Tibial nerve (tissue), 4 donors: ENCODE measurements around the gene FANCC. TPM values are rescaled to one million over a fixed set of nuclear protein-coding genes. Genes with fewer than 3 reads are reported as not detected.

Experiments
- DNase-seq, 2 donors: peaks; one replicate each; pipeline ENCODE4 v3.0.0-alpha.2; 2019; ENCODE audit warnings: low spot score in 2 of 2
- H3K27ac ChIP-seq, 4 donors: fragments of 200-600 bp; sonication (generic) in 3 of 4; one replicate each; pipeline ENCODE4 v1.5.1; 2017 to 2019; ENCODE audit warnings: mild to moderate bottlenecking in 1 of 4
- H3K27me3 ChIP-seq, 2 donors: fragments of 200-600 bp; sonication (generic) in 1 of 2; one replicate each; pipeline versions ENCODE4 v1.5.1 to v1.6.0; 2017 to 2019
- H3K36me3 ChIP-seq, 3 donors: fragments of 200-600 bp; sonication (generic); one replicate each; pipeline ENCODE4 v1.5.1; 2018 to 2019
- H3K4me1 ChIP-seq, 4 donors: fragments of 200-600 bp; sonication (generic) in 3 of 4; one replicate each; pipeline ENCODE4 v1.5.1; 2017 to 2019
- H3K4me3 ChIP-seq, 4 donors: fragments of 200-600 bp; sonication (generic) in 3 of 4; one replicate each; pipeline ENCODE4 v1.5.1; 2017 to 2019; ENCODE audit warnings: mild to moderate bottlenecking in 1 of 4, moderate library complexity in 1 of 4
- H3K9me3 ChIP-seq, 4 donors: fragments of 200-600 bp; sonication (generic) in 3 of 4; one replicate each; pipeline ENCODE4 v1.5.1; 2017 to 2019
- CTCF ChIP-seq, 5 experiments: fragments of 200-600 bp in 3 of 5; fragments of 450-650 bp in 2 of 5; sonication (generic) in 3 of 5; IDR thresholded peaks; one replicate each; pipeline ENCODE4 v1.5.1; 2016 to 2019; ENCODE audit warnings: antibody characterized with exemption in 5 of 5, mild to moderate bottlenecking in 3 of 5, moderate library complexity in 2 of 5
- EP300 ChIP-seq, 2 donors: sonication (generic); formaldehyde crosslinking; IDR thresholded peaks; one replicate each; pipeline ENCODE4 v1.6.1; 2017; ENCODE audit warnings: antibody characterized with exemption in 2 of 2, mild to moderate bottlenecking in 1 of 2
- POLR2A ChIP-seq, 2 donors: fragments of 450-650 bp; IDR thresholded peaks; one replicate each; pipeline ENCODE4 v1.6.1; 2017; ENCODE audit warnings: antibody characterized with exemption in 2 of 2, mild to moderate bottlenecking in 2 of 2, moderate library complexity in 2 of 2
- WGBS, 2 donors: methylation state at CpG; one replicate each; pipeline ENCODE4 v1.1.5; 2018; 5-methylcytosine and 5-hydroxymethylcytosine counted together
- total RNA-seq, 4 donors: library from RNA; depleted of rRNA; stranded (reverse); fragments of >200 nt; gene quantifications; one replicate each; pipeline ENCODE4 v1.1.0, GENCODE V29; 2016

Gene FANCC
- total RNA-seq, 4 donors from 2014 or later, result 6.5 to 12.6 (median 10.2) TPM

GRCh38 chr9:95268681-95269080, 48.8 kb downstream of the FANCC start:
- no peak overlapping the region for H3K4me3 ChIP-seq
- no peaks in the 10 kb centered on the region for H3K9me3 ChIP-seq
- H3K4me1 ChIP-seq, result peaks cover 0 to 10% (median 4%) of the 10 kb centered on the region in 4 donors
- no peak for DNase-seq
- WGBS, 2 donors, result 37 to 57% methylated on average over 2 of the region's 2 CpGs
- no peaks in the 10 kb centered on the region for H3K36me3 ChIP-seq
- no peak overlapping the region for H3K27ac ChIP-seq
- no peak for TF ChIP-seq POLR2A (IDR thresholded peaks at IDR 0.05)
- TF ChIP-seq CTCF (IDR thresholded peaks at IDR 0.05), result peak in 3 of 5 experiments; percentile 18 to 43 (median 25)
- no peaks in the 10 kb centered on the region for H3K27me3 ChIP-seq

- no peaks in the 10 kb centered on the region for H3K9me3 ChIP-seq
- H3K4me3 ChIP-seq, result no peak overlapping the region
- no peak for DNase-seq
- no peaks in the 10 kb centered on the region for H3K27me3 ChIP-seq
- no peak overlapping the region for H3K27ac ChIP-seq
- H3K4me1 ChIP-seq, result peaks cover 0 to 15% (median 4%) of the 10 kb centered on the region in 4 donors
- 89 to 90% methylated on average over 5 of the region's 5 CpGs for WGBS, 2 donors
- no peaks in the 10 kb centered on the region for H3K36me3 ChIP-seq
- TF ChIP-seq POLR2A (IDR thresholded peaks at IDR 0.05) (no peak), CTCF (IDR thresholded peaks at IDR 0.05) (no peak), EP300 (IDR thresholded peaks at IDR 0.05) (no peak)
Measured at GRCh38 chr9:95266649-95267048, 50.9 kb downstream of the FANCC start.

GRCh38 chr9:95265960-95266359, 51.5 kb downstream of the FANCC start:
- H3K36me3 ChIP-seq, result no peaks in the 10 kb centered on the region
- H3K9me3 ChIP-seq, result no peaks in the 10 kb centered on the region
- TF ChIP-seq CTCF (IDR thresholded peaks at IDR 0.05) (no peak), POLR2A (IDR thresholded peaks at IDR 0.05) (no peak), EP300 (IDR thresholded peaks at IDR 0.05) (no peak)
- no peak overlapping the region for H3K27ac ChIP-seq
- no peaks in the 10 kb centered on the region for H3K27me3 ChIP-seq
- no peak overlapping the region for H3K4me3 ChIP-seq
- 61 to 67% methylated on average over 3 of the region's 3 CpGs for WGBS, 2 donors
- H3K4me1 ChIP-seq, result peaks cover 0 to 16% (median 4%) of the 10 kb centered on the region in 4 donors
- DNase-seq, result no peak

- H3K27me3 ChIP-seq, result no peaks in the 10 kb centered on the region
- H3K36me3 ChIP-seq, result no peaks in the 10 kb centered on the region
- WGBS, 2 donors, result 55 to 59% methylated on average over 5 of the region's 5 CpGs
Measured at GRCh38 chr9:95264954-95265615, 52.4 kb downstream of the FANCC start.

More at GRCh38 chr9:95264954-95265615, 52.4 kb downstream of the FANCC start:
- DNase-seq, result no peak
- Histone ChIP-seq H3K27ac (no peak overlapping the region), H3K9me3 (peaks cover 0 to 2% (median 0%) of the 10 kb centered on the region in 4 donors), H3K4me3 (no peak overlapping the region), H3K4me1 (peaks cover 0 to 16% (median 4%) of the 10 kb centered on the region in 4 donors)
- TF ChIP-seq POLR2A (IDR thresholded peaks at IDR 0.05), result no peak
- TF ChIP-seq CTCF (IDR thresholded peaks at IDR 0.05), result peak in 4 of 5 experiments; percentile 12 to 44 (median 23)
